ENCODE data around the gene FARP1. TPM values are rescaled to one million over a fixed set of nuclear protein-coding genes. Genes with fewer than 3 reads are reported as not detected.

The FARP1 gene
- total RNA-seq, 1 donor from 2014 or later = 357 TPM

DNA sequence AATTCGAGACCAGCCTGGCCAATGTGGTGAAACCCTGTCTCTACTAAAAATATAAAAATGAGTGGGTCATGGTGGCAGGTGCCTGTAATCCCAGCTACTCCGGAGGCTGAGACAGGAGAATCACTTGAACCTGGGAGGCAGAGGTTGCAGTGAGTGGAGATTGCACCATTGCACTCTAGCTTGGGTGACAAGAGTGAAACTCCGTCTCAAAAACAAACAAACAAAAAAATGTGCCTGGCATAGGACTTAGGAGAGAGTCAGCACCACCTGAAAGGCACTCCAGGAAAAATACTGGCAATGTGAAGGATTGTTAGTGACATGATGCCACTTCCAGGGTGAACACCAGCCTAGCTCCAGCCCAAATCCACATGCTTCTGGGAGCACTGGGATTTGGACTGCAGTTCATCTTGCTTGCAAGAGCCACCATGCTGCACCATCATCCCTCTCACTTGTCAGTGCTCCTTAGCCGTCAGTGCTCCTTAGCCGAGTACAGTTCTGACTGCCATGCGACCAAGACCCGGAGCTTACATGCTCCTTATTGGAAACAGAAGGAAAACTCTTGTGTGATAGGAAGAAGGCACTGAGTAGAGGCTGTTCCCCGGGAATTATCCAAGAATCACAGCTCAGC, 179.3 kb downstream of the FARP1 start:
- H3K4me3 Mint-ChIP-seq (ENCODE audit: unreplicated experiment) = no peak overlapping the region
- peaks cover 49% of the 10 kb centered on the region for H3K4me1 Mint-ChIP-seq (ENCODE audit: unreplicated experiment)
- H3K27me3 Mint-ChIP-seq (ENCODE audit: unreplicated experiment) = no peaks in the 10 kb centered on the region
- DNase-seq (ENCODE audit: extremely low spot score, unreplicated experiment) = no peak
- TF ChIP-seq, protein P1, sequence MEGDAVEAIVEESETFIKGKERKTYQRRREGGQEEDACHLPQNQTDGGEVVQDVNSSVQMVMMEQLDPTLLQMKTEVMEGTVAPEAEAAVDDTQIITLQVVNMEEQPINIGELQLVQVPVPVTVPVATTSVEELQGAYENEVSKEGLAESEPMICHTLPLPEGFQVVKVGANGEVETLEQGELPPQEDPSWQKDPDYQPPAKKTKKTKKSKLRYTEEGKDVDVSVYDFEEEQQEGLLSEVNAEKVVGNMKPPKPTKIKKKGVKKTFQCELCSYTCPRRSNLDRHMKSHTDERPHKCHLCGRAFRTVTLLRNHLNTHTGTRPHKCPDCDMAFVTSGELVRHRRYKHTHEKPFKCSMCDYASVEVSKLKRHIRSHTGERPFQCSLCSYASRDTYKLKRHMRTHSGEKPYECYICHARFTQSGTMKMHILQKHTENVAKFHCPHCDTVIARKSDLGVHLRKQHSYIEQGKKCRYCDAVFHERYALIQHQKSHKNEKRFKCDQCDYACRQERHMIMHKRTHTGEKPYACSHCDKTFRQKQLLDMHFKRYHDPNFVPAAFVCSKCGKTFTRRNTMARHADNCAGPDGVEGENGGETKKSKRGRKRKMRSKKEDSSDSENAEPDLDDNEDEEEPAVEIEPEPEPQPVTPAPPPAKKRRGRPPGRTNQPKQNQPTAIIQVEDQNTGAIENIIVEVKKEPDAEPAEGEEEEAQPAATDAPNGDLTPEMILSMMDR (IDR thresholded peaks at IDR 0.05) = no peak
- H3K27ac Mint-ChIP-seq (ENCODE audit: unreplicated experiment) = no peak overlapping the region
- H3K9me3 Mint-ChIP-seq (ENCODE audit: unreplicated experiment) = no peaks in the 10 kb centered on the region
- H3K36me3 Mint-ChIP-seq (ENCODE audit: unreplicated experiment) = peaks cover 14% of the 10 kb centered on the region

DNA sequence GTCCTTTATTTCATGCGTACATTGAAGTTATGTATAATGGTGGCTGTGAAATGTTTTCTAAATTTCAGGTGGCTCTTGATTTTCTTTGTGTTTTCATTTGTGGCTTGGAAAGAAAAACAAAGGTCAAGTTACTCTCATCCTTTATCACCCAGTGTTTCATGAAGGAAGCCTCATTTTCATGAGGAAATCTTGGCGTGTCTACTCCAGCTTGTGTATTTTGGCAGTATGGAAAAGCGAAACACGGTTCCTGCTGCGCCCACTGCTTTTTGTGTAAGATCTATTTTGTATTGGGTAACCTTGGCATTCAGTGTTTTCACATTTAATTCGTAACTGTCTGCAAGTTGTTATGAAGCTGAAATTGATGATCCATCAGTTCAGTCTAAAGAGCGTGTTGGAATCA, 181.2 kb downstream of the FARP1 start:
- no peaks in the 10 kb centered on the region for H3K27me3 Mint-ChIP-seq (ENCODE audit: unreplicated experiment)

DNA sequence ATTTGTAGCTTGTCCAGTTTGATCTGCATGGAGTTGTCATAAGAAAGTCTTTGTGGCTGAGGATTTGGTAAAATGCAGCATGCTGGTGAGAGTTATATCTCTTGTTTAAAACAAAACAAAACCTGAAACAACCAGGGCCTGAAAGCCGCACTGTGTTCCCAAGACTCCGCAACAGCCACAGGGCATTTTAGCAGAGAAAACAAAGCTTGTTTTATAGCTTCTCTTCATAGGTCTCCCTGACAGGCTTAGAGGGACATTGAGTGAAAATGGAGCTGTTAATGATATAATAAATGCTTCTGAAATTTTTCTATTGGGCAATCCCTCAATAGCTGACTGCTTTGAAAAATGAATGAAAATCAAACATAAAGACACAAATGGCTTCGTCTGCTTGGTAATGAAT, 182.8 kb downstream of the FARP1 start:
- H3K27ac Mint-ChIP-seq (ENCODE audit: unreplicated experiment) = peak overlapping the region; percentile 86
- H3K27me3 Mint-ChIP-seq (ENCODE audit: unreplicated experiment) = no peaks in the 10 kb centered on the region
- H3K4me3 Mint-ChIP-seq (ENCODE audit: unreplicated experiment) = no peak overlapping the region

More for the DNA sequence above, 181.2 kb downstream of the FARP1 start:
- H3K9me3 Mint-ChIP-seq (ENCODE audit: unreplicated experiment) = no peaks in the 10 kb centered on the region
- TF ChIP-seq, protein P1 (IDR thresholded peaks at IDR 0.05) = no peak
- H3K36me3 Mint-ChIP-seq (ENCODE audit: unreplicated experiment) = peaks cover 9% of the 10 kb centered on the region
- peaks cover 67% of the 10 kb centered on the region for H3K4me1 Mint-ChIP-seq (ENCODE audit: unreplicated experiment)
- no peak for DNase-seq (ENCODE audit: extremely low spot score, unreplicated experiment)
- no peak overlapping the region for H3K4me3 Mint-ChIP-seq (ENCODE audit: unreplicated experiment)
- peak overlapping the region; percentile 52 for H3K27ac Mint-ChIP-seq (ENCODE audit: unreplicated experiment)

DNA sequence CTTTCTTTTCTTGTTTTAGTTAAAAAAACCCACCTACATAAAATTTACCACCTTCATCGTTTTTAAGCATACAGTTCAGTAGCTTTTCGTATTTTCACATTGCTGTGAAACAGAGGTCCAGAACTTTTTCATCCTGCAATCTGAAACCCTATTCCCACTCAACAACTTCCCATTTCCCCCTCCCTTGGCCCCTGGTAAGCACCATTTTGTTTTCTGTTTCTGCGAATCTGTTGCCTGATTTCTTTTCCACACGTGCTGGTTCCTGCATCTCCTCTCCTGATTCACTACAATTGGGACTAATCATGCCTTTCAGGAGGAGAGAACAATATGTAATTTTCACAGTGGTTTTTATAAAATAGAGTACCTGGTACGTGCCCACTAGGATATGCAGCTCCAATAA, 183.4 kb downstream of the FARP1 start:
- TF ChIP-seq, protein P1 (IDR thresholded peaks at IDR 0.05) = no peak
- peaks cover 4% of the 10 kb centered on the region for H3K36me3 Mint-ChIP-seq (ENCODE audit: unreplicated experiment)
- no peak overlapping the region for H3K4me3 Mint-ChIP-seq (ENCODE audit: unreplicated experiment)
- H3K27ac Mint-ChIP-seq (ENCODE audit: unreplicated experiment) = peak overlapping the region; percentile 86
- no peaks in the 10 kb centered on the region for H3K27me3 Mint-ChIP-seq (ENCODE audit: unreplicated experiment)
- no peak for DNase-seq (ENCODE audit: extremely low spot score, unreplicated experiment)
- peaks cover 79% of the 10 kb centered on the region for H3K4me1 Mint-ChIP-seq (ENCODE audit: unreplicated experiment)
- no peaks in the 10 kb centered on the region for H3K9me3 Mint-ChIP-seq (ENCODE audit: unreplicated experiment)

More for the DNA sequence above, 182.8 kb downstream of the FARP1 start:
- no peak for DNase-seq (ENCODE audit: extremely low spot score, unreplicated experiment)
- H3K36me3 Mint-ChIP-seq (ENCODE audit: unreplicated experiment) = peaks cover 9% of the 10 kb centered on the region
- no peaks in the 10 kb centered on the region for H3K9me3 Mint-ChIP-seq (ENCODE audit: unreplicated experiment)
- peaks cover 78% of the 10 kb centered on the region for H3K4me1 Mint-ChIP-seq (ENCODE audit: unreplicated experiment)
- TF ChIP-seq, protein P1 (IDR thresholded peaks at IDR 0.05) = no peak

DNA sequence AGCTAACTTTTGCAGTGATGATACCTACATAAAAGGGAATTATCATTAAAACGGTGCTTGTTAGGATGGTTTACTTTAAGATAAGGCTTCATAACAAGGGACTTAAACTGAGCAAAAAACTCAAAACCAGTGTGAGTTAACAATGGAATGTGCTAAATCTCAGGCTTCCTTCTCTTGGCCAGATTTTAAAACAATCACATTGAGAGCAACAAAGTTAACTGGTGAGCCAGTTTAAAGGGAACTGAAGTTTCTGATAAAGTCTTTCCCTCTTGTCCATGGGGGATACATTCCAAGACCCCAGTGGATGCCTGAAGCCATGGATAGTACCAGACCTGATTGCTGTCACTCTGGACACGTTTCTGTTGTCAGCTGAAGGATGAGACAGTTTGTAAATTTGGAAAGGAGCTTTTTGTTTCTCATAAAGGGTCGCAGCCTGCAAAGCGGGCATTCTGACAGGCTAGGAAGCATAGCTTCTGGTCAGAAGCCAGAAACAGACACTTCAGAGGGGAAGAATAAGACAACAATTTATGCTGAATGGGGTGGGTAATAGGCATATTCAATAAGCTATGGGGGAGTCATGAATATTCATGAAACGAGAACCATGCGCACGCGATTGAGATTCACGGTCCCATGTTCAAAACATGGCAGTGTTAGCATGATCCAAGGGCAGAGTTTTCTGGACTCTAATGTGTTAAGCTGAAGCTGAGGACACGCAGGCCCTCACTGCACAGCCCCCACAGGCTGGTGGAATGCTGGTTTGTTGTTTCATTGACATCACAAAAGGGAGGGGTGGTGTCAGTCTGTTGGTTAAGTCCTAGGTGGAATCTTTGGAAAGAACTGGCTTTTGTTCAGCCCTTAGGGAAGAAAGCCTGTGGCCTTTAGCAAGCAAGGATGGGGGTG, 184.7 kb downstream of the FARP1 start:
- Mint-ChIP-seq H3K27me3 (ENCODE audit: unreplicated experiment) (no peaks in the 10 kb centered on the region), H3K4me3 (ENCODE audit: unreplicated experiment) (peak overlapping the region; percentile 23), H3K9me3 (ENCODE audit: unreplicated experiment) (no peaks in the 10 kb centered on the region), H3K4me1 (ENCODE audit: unreplicated experiment) (peaks cover 85% of the 10 kb centered on the region), H3K36me3 (ENCODE audit: unreplicated experiment) (peaks cover 6% of the 10 kb centered on the region), H3K27ac (ENCODE audit: unreplicated experiment) (peak overlapping the region; percentile 76)
- TF ChIP-seq, protein P1 (IDR thresholded peaks at IDR 0.05) = no peak
- no peak for DNase-seq (ENCODE audit: extremely low spot score, unreplicated experiment)
